ENCODE measurements around the gene CRYBG1. TPM values are rescaled to one million over a fixed set of nuclear protein-coding genes. Genes with fewer than 3 reads are reported as not detected.

The CRYBG1 gene
- total RNA-seq, 1 experiment from 2014 or later: 10.7 TPM

DNA sequence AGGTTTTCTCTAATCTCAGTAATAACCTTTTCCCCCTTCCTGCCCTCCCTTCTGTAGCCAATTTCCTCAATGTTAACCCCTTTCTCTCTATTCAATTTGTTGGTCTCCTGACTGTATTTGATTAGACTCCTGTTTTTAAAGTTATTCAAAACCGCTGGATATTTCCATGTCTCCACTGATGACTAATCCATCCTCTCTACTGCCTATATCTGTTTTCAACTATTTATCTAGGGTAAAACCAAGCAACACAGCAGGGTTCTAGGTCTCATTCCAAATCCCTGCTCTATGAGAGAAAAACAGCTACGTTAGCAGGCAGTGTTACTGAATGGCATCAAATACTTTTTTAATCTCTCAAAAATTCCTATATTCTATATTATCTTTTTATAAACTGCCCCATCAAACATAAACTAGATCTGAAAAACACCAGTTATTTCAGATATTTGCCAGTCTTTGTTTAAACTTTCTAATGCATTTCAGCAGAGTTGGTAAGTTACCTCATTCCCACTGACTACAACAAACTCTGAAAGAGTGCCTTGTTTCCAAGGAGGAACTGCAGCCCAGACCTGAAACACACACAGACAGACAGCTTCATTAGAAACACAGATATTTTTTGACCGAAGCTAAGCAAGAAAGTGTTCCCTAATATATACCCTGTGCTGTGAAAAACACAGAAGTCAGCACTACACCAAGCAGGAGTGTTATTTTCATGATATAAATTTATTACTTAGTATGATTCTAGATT is 260.6 kb downstream of the CRYBG1 start (continued):
- TF ChIP-seq, protein P1, sequence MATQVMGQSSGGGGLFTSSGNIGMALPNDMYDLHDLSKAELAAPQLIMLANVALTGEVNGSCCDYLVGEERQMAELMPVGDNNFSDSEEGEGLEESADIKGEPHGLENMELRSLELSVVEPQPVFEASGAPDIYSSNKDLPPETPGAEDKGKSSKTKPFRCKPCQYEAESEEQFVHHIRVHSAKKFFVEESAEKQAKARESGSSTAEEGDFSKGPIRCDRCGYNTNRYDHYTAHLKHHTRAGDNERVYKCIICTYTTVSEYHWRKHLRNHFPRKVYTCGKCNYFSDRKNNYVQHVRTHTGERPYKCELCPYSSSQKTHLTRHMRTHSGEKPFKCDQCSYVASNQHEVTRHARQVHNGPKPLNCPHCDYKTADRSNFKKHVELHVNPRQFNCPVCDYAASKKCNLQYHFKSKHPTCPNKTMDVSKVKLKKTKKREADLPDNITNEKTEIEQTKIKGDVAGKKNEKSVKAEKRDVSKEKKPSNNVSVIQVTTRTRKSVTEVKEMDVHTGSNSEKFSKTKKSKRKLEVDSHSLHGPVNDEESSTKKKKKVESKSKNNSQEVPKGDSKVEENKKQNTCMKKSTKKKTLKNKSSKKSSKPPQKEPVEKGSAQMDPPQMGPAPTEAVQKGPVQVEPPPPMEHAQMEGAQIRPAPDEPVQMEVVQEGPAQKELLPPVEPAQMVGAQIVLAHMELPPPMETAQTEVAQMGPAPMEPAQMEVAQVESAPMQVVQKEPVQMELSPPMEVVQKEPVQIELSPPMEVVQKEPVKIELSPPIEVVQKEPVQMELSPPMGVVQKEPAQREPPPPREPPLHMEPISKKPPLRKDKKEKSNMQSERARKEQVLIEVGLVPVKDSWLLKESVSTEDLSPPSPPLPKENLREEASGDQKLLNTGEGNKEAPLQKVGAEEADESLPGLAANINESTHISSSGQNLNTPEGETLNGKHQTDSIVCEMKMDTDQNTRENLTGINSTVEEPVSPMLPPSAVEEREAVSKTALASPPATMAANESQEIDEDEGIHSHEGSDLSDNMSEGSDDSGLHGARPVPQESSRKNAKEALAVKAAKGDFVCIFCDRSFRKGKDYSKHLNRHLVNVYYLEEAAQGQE (IDR thresholded peaks at IDR 0.05; ENCODE audit: low read depth): no peak
- TF ChIP-seq MAX (IDR thresholded peaks at IDR 0.05) (no peak), SIN3A (IDR thresholded peaks at IDR 0.05; ENCODE audit: low read depth) (no peak)
- TF ChIP-seq, protein P2, sequence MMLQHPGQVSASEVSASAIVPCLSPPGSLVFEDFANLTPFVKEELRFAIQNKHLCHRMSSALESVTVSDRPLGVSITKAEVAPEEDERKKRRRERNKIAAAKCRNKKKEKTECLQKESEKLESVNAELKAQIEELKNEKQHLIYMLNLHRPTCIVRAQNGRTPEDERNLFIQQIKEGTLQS (IDR thresholded peaks at IDR 0.05): no peak

Other genes starting within 250 kb of the CRYBG1 start
- gene ATG5, start 35.0 kb upstream of the CRYBG1 start, total RNA-seq (2021; ENCODE audit: unreplicated experiment): 39.6 TPM

Data from HCT116 (cell line).